ENCODE results near the gene COL5A1.

COL5A1 gene

GRCh38 chr9:134802216-134802795, 160.7 kb downstream of the COL5A1 start:
- no peak for DNase-seq (ENCODE audit: low read depth)
- TF ChIP-seq CTCF (conservative IDR thresholded peaks at IDR 0.05; ENCODE audit: low read depth, low read length) = no peak

GRCh38 chr9:134804871-134805270, 163.3 kb downstream of the COL5A1 start:
- H3K4me3 ChIP-seq (ENCODE audit: low read length) = no peak overlapping the region
- DNase-seq (ENCODE audit: low read depth) = no peak
- no peak for TF ChIP-seq CTCF (conservative IDR thresholded peaks at IDR 0.05; ENCODE audit: low read depth, low read length)

More at GRCh38 chr9:134802216-134802795, 160.7 kb downstream of the COL5A1 start:
- no peak overlapping the region for H3K4me3 ChIP-seq (ENCODE audit: low read length)

- no peak for TF ChIP-seq CTCF (conservative IDR thresholded peaks at IDR 0.05; ENCODE audit: low read depth, low read length)
- no peak overlapping the region for H3K4me3 ChIP-seq (ENCODE audit: low read length)
- DNase-seq (ENCODE audit: low read depth) = no peak
Observed at GRCh38 chr9:134807716-134808446, 166.3 kb downstream of the COL5A1 start.

- no peak overlapping the region for H3K4me3 ChIP-seq (ENCODE audit: low read length)
- DNase-seq (ENCODE audit: low read depth) = no peak
- TF ChIP-seq CTCF (conservative IDR thresholded peaks at IDR 0.05; ENCODE audit: low read depth, low read length) = no peak
Observed at GRCh38 chr9:134808447-134808792, 166.8 kb downstream of the COL5A1 start.

- TF ChIP-seq CTCF (conservative IDR thresholded peaks at IDR 0.05; ENCODE audit: low read depth, low read length) = no peak
- H3K4me3 ChIP-seq (ENCODE audit: low read length) = no peak overlapping the region
- no peak for DNase-seq (ENCODE audit: low read depth)
Observed at GRCh38 chr9:134809292-134809691, 167.7 kb downstream of the COL5A1 start.

- H3K4me3 ChIP-seq (ENCODE audit: low read length) = no peak overlapping the region
- no peak for TF ChIP-seq CTCF (conservative IDR thresholded peaks at IDR 0.05; ENCODE audit: low read depth, low read length)
- DNase-seq (ENCODE audit: low read depth) = no peak
Observed at GRCh38 chr9:134809826-134810225, 168.2 kb downstream of the COL5A1 start.

- no peak for DNase-seq (ENCODE audit: low read depth)
- H3K4me3 ChIP-seq (ENCODE audit: low read length) = no peak overlapping the region
- no peak for TF ChIP-seq CTCF (conservative IDR thresholded peaks at IDR 0.05; ENCODE audit: low read depth, low read length)
Observed at GRCh38 chr9:134811079-134811672, 169.6 kb downstream of the COL5A1 start.
